Measurements from ENCODE around the gene SLC38A9. TPM values are rescaled to one million over a fixed set of nuclear protein-coding genes. Genes with fewer than 3 reads are reported as not detected.
"Not testable (repeated sequence)": the region's sequence is repeated elsewhere in the genome, so short reads cannot be mapped to it uniquely, and the experiment has no call there.

Gene SLC38A9
- polyA plus RNA-seq, 2 of the 4 experiments (the other 2 are of a cell fraction) = 22.8 to 37.3 TPM

DNA sequence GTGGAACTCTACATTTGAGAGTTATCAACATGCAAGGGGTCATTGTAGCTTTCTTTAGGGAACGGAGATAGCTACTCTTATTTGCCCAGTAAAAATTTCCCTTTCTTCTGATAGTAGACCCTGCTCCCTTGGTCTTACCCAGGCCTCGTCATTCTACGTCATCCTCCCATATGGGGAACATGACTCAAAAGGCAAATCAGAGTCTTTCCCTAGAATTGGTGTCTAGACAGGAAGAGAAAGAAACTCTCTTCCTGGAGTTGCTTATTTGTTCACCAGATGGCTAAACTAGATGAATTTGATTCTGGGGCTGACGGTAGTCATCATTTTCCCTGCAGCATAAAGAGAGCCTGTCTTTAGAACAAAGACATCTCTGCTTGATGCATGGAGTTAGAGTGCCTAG lies 12.2 kb upstream of the SLC38A9 start:
- DNase-seq (ENCODE audit: low read depth in 1 of 2, low spot score in 1 of 2) = no peak
- 88% methylated on average over 4 of the region's 4 CpGs for WGBS (ENCODE audit: missing lambda C conversion rate)
- ChIA-PET CTCF (no interaction called here), POLR2A (no interaction called here)
- no peaks in the 10 kb centered on the region for H3K9me3 ChIP-seq
- no peak overlapping the region for H3K4me3 ChIP-seq
- no peak overlapping the region for H3K27ac ChIP-seq
- H3K4me2 ChIP-seq = no peak overlapping the region
- TF ChIP-seq NFE2L2 (conservative IDR thresholded peaks at IDR 0.05; ENCODE audit: low read length) (no peak), CBX8 (IDR thresholded peaks at IDR 0.05) (no peak), HOXB13 (CRISPR knock-in tag; IDR thresholded peaks at IDR 0.05; ENCODE audit: low read depth) (no peak), EHMT2 (IDR thresholded peaks at IDR 0.05; ENCODE audit: low read depth) (no peak), FOXS1 (CRISPR knock-in tag; IDR thresholded peaks at IDR 0.05) (no peak), RAD21 (conservative IDR thresholded peaks at IDR 0.05 in 1 of 2, IDR thresholded peaks at IDR 0.05 in 1 of 2) (no peak), BHLHE40 (IDR thresholded peaks at IDR 0.05; ENCODE audit: low read depth, low read length) (no peak), KDM5A (IDR thresholded peaks at IDR 0.05) (no peak), GATA3 (IDR thresholded peaks at IDR 0.05; ENCODE audit: borderline replicate concordance) (no peak)
- TF ChIP-seq, protein P1, sequence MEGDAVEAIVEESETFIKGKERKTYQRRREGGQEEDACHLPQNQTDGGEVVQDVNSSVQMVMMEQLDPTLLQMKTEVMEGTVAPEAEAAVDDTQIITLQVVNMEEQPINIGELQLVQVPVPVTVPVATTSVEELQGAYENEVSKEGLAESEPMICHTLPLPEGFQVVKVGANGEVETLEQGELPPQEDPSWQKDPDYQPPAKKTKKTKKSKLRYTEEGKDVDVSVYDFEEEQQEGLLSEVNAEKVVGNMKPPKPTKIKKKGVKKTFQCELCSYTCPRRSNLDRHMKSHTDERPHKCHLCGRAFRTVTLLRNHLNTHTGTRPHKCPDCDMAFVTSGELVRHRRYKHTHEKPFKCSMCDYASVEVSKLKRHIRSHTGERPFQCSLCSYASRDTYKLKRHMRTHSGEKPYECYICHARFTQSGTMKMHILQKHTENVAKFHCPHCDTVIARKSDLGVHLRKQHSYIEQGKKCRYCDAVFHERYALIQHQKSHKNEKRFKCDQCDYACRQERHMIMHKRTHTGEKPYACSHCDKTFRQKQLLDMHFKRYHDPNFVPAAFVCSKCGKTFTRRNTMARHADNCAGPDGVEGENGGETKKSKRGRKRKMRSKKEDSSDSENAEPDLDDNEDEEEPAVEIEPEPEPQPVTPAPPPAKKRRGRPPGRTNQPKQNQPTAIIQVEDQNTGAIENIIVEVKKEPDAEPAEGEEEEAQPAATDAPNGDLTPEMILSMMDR (IDR thresholded peaks at IDR 0.05) = no peak
- H3K4me1 ChIP-seq = no peaks in the 10 kb centered on the region
- FAIRE-seq = no peak
- ATAC-seq = no peak

DNA sequence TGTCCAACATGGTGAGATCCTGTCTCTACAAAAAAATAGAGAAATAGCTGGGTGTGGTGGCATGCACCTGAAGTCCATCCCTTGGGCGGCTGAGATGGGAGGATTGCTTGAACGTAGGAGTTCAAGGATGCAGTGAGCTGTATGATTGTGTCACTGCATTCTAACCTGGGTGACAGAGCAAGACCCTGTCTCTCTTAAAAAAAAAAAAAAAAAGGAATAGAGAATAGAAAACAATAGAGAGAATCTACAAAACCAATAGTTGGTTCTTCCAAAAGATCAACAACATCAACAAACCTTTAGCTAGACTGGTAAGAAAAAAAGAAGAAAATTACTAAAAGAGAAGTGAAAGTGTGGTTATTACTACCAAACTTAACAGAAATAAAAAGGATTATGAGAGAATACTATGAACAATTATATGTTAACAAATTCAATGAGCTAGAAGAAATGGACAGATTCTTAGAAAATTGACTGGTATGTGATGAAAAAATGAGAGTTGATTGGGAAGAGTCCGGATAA lies 8.1 kb upstream of the SLC38A9 start:
- no peak for TF ChIP-seq ZSCAN20 (CRISPR knock-in tag; IDR thresholded peaks at IDR 0.05)
- no peak for TF ChIP-seq NFE2L2 (conservative IDR thresholded peaks at IDR 0.05; ENCODE audit: low read length)
- TF ChIP-seq CHD2 (IDR thresholded peaks at IDR 0.05; ENCODE audit: low read length, partially characterized antibody) = no peak
- TF ChIP-seq, protein P2, sequence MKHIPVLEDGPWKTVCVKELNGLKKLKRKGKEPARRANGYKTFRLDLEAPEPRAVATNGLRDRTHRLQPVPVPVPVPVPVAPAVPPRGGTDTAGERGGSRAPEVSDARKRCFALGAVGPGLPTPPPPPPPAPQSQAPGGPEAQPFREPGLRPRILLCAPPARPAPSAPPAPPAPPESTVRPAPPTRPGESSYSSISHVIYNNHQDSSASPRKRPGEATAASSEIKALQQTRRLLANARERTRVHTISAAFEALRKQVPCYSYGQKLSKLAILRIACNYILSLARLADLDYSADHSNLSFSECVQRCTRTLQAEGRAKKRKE (CRISPR knock-in tag; IDR thresholded peaks at IDR 0.05; ENCODE audit: low read depth) = no peak
- no peak for TF ChIP-seq CBX8 (IDR thresholded peaks at IDR 0.05)
- TF ChIP-seq RFX5 (IDR thresholded peaks at IDR 0.05) = no peak
- TF ChIP-seq MAFK (IDR thresholded peaks at IDR 0.05; ENCODE audit: partially characterized antibody) = no peak
- no peak for TF ChIP-seq FOXS1 (CRISPR knock-in tag; IDR thresholded peaks at IDR 0.05)
- no peak for TF ChIP-seq KDM5A (IDR thresholded peaks at IDR 0.05)
- ATAC-seq (no peak), DNase-seq (ENCODE audit: low read depth in 1 of 2, low spot score in 1 of 2) (no peak), FAIRE-seq (no peak)
- Histone ChIP-seq H3K4me2 (no peak overlapping the region), H3K4me1 (no peaks in the 10 kb centered on the region), H3K9me3 (0 out of 3 replicates have a peak, but pooled peaks cover 5% of the 10 kb centered on the region), H3K4me3 (no peak overlapping the region), H3K27ac (no peak overlapping the region)
- ChIA-PET POLR2A (no interaction called here), CTCF (interaction anchor here (0.7 to 2.1 kb wide), 2 partner anchors 143 to 200 kb away, joined by 4 to 5 read pairs; no protein-coding TSS in a partner anchor)
- WGBS (ENCODE audit: missing lambda C conversion rate) = 85% methylated on average over 3 of the region's 3 CpGs

DNA sequence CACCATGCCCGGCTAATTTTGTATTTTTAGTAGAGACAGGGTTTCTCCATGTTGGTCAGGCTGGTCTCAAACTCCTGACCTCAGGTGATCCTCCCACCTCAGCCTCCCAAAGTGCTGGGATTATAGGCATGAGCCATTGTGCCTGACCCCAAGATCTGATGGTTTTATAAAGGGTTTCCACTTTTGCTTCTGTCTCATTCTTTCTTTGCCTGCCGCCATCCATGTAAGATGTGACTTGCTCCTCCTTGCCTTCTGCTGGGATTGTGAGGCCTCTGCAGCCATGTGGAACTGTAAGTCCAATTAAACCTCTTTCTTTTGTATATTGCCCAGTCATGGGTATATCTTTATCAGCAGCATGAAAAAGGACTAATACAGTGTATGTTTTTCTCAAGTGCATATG lies 6.9 kb upstream of the SLC38A9 start:
- FAIRE-seq, POLR2A ChIA-PET, CTCF ChIA-PET: not testable (repeated sequence)

DNA sequence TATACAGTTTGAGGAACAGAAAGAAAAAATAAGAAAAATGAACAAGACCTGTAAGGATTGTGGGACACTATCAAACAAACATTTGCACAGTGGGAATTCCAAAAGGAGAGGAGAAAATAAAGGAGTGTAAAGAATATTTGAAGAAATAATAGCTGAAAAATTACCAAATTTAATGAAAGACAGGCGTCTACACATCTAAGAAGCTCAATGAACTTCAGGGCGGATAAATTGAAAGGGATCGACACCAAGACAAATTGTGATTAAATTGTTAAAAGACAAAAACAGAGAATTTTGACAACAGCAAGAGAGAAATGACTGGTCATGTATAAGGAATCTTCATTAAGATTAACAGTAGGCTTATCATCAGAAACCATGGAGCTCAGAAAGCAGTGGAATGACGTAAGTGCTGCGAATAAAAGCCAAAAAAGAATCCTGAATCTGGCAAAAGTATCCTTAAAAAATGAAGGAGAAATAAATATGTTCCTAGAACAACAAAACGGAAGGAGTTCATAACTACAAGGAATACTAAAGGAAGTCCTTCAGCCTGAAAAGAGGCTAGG lies 3.5 kb upstream of the SLC38A9 start:
- no peak for DNase-seq (ENCODE audit: low read depth in 1 of 2, low spot score in 1 of 2)
- H3K4me2 ChIP-seq = no peak overlapping the region
- no peak for FAIRE-seq
- TF ChIP-seq HDAC2 (IDR thresholded peaks at IDR 0.05) (no peak), EP300 (IDR thresholded peaks at IDR 0.05) (no peak), HEYL (CRISPR knock-in tag; IDR thresholded peaks at IDR 0.05) (no peak), RNF2 (IDR thresholded peaks at IDR 0.05; ENCODE audit: borderline replicate concordance, low read depth) (no peak), CHD4 (IDR thresholded peaks at IDR 0.05; ENCODE audit: borderline replicate concordance) (no peak), HOXA7 (CRISPR knock-in tag; IDR thresholded peaks at IDR 0.05) (no peak), CEBPB (IDR thresholded peaks at IDR 0.05) (no peak), RARB (CRISPR knock-in tag; IDR thresholded peaks at IDR 0.05) (no peak)
- TF ChIP-seq, protein P3, sequence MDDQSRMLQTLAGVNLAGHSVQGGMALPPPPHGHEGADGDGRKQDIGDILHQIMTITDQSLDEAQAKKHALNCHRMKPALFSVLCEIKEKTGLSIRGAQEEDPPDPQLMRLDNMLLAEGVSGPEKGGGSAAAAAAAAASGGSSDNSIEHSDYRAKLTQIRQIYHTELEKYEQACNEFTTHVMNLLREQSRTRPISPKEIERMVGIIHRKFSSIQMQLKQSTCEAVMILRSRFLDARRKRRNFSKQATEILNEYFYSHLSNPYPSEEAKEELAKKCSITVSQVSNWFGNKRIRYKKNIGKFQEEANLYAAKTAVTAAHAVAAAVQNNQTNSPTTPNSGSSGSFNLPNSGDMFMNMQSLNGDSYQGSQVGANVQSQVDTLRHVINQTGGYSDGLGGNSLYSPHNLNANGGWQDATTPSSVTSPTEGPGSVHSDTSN (IDR thresholded peaks at IDR 0.05) = no peak
- TF ChIP-seq, protein P4, sequence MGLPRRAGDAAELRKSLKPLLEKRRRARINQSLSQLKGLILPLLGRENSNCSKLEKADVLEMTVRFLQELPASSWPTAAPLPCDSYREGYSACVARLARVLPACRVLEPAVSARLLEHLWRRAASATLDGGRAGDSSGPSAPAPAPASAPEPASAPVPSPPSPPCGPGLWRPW (IDR thresholded peaks at IDR 0.05) = no peak
- WGBS (ENCODE audit: missing lambda C conversion rate) = 95% methylated on average over 6 of the region's 6 CpGs
- no peak overlapping the region for H3K27ac ChIP-seq
- peaks cover 15% of the 10 kb centered on the region for H3K4me1 ChIP-seq
- POLR2A ChIA-PET = no interaction called here
- H3K9me3 ChIP-seq = 0 out of 3 replicates have a peak, but pooled peaks cover 6% of the 10 kb centered on the region
- CTCF ChIA-PET = interaction anchor here (1.3 kb wide), 1 partner anchor 220 kb away, joined by 3 read pairs; no protein-coding TSS in a partner anchor
- ATAC-seq = no peak
- no peak overlapping the region for H3K4me3 ChIP-seq

More for the DNA sequence above, 6.9 kb upstream of the SLC38A9 start:
- WGBS (ENCODE audit: missing lambda C conversion rate) = 95% methylated on average over 2 of the region's 2 CpGs
- not testable (repeated sequence) for H3K9me3 ChIP-seq; H3K4me1 ChIP-seq; H3K4me2 ChIP-seq; H3K27ac ChIP-seq; DNase-seq (ENCODE audit: low read depth in 1 of 2, low spot score in 1 of 2); ATAC-seq; H3K4me3 ChIP-seq

Data from A549 (cell line).